ENCODE results near the gene ARHGEF28.
A peak's percentile ranks its signal among the peaks of the same experiment; 100 is the strongest.

Gene ARHGEF28

DNA sequence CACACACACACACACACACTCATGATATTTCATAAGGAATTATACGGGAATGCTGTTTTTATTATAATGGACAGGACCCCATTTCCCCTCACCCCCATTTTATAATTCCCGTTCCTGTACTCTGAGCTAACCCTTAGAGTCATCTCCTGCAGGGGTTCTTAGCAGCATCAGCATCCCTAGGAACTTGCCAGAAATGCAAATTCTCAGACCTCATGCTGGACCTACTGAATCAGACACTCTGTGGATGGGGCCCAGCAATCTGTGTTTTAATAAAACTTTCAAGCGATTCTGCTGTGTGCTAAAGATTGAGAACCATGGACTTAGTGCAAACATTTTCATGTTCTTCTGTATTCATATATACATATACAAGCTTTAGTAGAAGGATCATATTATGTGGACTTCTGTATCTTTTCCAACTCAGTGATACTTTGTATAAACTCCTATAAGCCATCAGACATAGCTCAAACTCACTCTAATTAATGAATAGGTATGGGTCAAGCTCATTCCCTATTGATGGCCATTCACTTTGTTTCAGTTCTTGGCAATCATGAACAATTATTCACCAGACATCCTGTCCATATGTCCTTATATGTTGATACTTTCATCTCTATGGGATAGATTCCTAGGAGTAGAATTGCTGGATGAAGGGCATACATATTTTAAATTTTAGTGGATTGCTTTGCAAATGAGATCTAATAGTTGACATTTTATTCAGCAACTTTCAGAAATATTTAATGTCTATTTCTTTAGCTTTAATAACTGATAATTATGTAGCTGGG is 65.5 kb downstream of the ARHGEF28 start:
- 100% methylated on average over 2 of the region's 3 CpGs for WGBS
- Histone ChIP-seq H3K18ac (ENCODE audit: low read depth in 1 of 2, low read length in 2 of 2) (peak overlapping the region in 1 of 2 experiments; percentile 21), H3K9ac (ENCODE audit: low read length) (no peak overlapping the region), H3K14ac (ENCODE audit: low read length in 2 of 2) (no peak overlapping the region), H3K4me2 (ENCODE audit: low read length, poor library complexity, severe bottlenecking) (no peak overlapping the region), H2BK120ac (ENCODE audit: low read depth, low read length) (no peak overlapping the region), H2BK12ac (ENCODE audit: low read length in 2 of 2) (no peak overlapping the region), H3K4me1 (ENCODE audit: control insufficient read depth, insufficient read depth, low read depth, low read length) (peaks cover 11% of the 10 kb centered on the region), H4K91ac (ENCODE audit: low read length) (no peak overlapping the region), H3K79me1 (replicated peaks; ENCODE audit: low read length, poor library complexity, severe bottlenecking) (peaks cover 10% of the 10 kb centered on the region), H3K4me3 (ENCODE audit: insufficient read depth in 1 of 2, low read depth in 1 of 2, low read length in 2 of 2) (no peak overlapping the region), H3K23ac (ENCODE audit: low read length in 2 of 2) (no peak overlapping the region), H2AK5ac (ENCODE audit: low read length, severe bottlenecking) (peak overlapping the region; percentile 54), H2AFZ (ENCODE audit: low read depth, low read length) (no peak overlapping the region), H3K27ac (ENCODE audit: low read length, poor library complexity, severe bottlenecking) (peak overlapping the region; percentile 57), H3K9me3 (ENCODE audit: control insufficient read depth, low read length) (no peaks in the 10 kb centered on the region), H2BK15ac (ENCODE audit: low read depth, poor library complexity, severe bottlenecking) (no peak overlapping the region), H3K4ac (ENCODE audit: low read depth in 1 of 2, low read length in 2 of 2) (no peak overlapping the region), H2BK5ac (ENCODE audit: low read depth, low read length, poor library complexity, severe bottlenecking) (peak overlapping the region; percentile 24), H4K8ac (ENCODE audit: low read length) (no peak overlapping the region), H3K36me3 (ENCODE audit: control insufficient read depth in 1 of 2, insufficient read depth in 2 of 2, low read depth in 1 of 2, low read length in 2 of 2) (peaks cover 0 to 3% of the 10 kb centered on the region in 2 experiments), H3K27me3 (ENCODE audit: control insufficient read depth in 1 of 2, insufficient read depth in 1 of 2, low read length in 2 of 2) (no peaks in the 10 kb centered on the region)
- DNase-seq: no peak

DNA sequence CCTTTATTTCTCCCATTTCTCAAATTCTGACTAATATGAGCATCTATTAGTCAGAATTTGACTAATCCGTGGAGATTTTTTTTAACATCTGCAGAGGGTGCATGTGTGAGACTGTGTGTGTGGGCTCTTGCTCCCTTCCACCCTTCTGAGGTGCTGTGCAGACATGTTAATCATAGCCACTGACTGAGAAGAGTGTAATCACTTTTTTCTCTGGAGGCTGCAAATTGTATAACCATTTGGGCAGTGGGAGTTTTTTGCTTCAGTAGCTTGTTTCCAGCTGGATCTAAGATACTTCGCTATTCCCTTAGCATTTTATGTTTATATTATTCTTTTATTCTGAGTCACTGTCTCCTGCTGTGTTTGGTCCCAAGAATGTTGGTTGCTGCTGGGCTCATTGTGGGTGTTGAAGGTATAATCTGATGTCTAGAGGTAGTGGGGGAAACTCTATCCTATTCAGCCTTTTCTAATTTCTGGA is 66.2 kb downstream of the ARHGEF28 start:
- Histone ChIP-seq H3K27ac (ENCODE audit: low read length, poor library complexity, severe bottlenecking) (peak overlapping the region; percentile 81), H3K4me1 (ENCODE audit: control insufficient read depth, insufficient read depth, low read depth, low read length) (peaks cover 11% of the 10 kb centered on the region), H3K23ac (ENCODE audit: low read length in 2 of 2) (no peak overlapping the region), H3K4me3 (ENCODE audit: insufficient read depth in 1 of 2, low read depth in 1 of 2, low read length in 2 of 2) (no peak overlapping the region), H2AK5ac (ENCODE audit: low read length, severe bottlenecking) (no peak overlapping the region), H3K4me2 (ENCODE audit: low read length, poor library complexity, severe bottlenecking) (no peak overlapping the region), H3K36me3 (ENCODE audit: control insufficient read depth in 1 of 2, insufficient read depth in 2 of 2, low read depth in 1 of 2, low read length in 2 of 2) (peaks cover 0 to 3% of the 10 kb centered on the region in 2 experiments), H3K27me3 (ENCODE audit: control insufficient read depth in 1 of 2, insufficient read depth in 1 of 2, low read length in 2 of 2) (no peaks in the 10 kb centered on the region), H2BK120ac (ENCODE audit: low read depth, low read length) (no peak overlapping the region), H3K79me1 (replicated peaks; ENCODE audit: low read length, poor library complexity, severe bottlenecking) (peaks cover 10% of the 10 kb centered on the region), H2BK5ac (ENCODE audit: low read depth, low read length, poor library complexity, severe bottlenecking) (no peak overlapping the region), H2BK15ac (ENCODE audit: low read depth, poor library complexity, severe bottlenecking) (no peak overlapping the region), H4K91ac (ENCODE audit: low read length) (no peak overlapping the region), H3K9me3 (ENCODE audit: control insufficient read depth, low read length) (no peaks in the 10 kb centered on the region), H3K4ac (ENCODE audit: low read depth in 1 of 2, low read length in 2 of 2) (no peak overlapping the region), H3K14ac (ENCODE audit: low read length in 2 of 2) (no peak overlapping the region), H2BK12ac (ENCODE audit: low read length in 2 of 2) (no peak overlapping the region), H4K8ac (ENCODE audit: low read length) (no peak overlapping the region), H2AFZ (ENCODE audit: low read depth, low read length) (no peak overlapping the region), H3K9ac (ENCODE audit: low read length) (no peak overlapping the region), H3K18ac (ENCODE audit: low read depth in 1 of 2, low read length in 2 of 2) (peak overlapping the region in 1 of 2 experiments; percentile 55)
- DNase-seq: peak; percentile 55
- 25% methylated on average over 1 of the region's 2 CpGs for WGBS

DNA sequence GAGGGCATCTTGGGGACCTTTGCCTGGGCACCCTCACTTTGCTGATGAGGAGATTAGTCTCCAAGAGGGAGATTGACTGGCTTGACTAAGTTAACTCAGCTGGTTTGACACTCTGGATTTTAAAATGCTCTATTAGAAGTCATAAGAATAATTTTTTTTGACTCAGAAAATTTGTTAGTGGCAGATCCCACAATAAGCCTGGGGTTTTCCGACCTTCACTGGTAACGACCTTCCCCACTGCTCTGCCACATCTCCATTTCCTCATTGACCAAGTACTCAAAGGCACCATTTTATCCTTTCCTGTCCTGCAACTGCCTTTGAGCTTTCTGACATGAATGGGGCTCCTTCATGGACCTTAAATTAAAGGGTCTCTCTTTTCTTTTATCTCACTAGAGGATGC is 67.0 kb downstream of the ARHGEF28 start:
- Histone ChIP-seq H2AFZ (ENCODE audit: low read depth, low read length) (no peak overlapping the region), H3K27ac (ENCODE audit: low read length, poor library complexity, severe bottlenecking) (peak overlapping the region; percentile 81), H3K4me3 (ENCODE audit: insufficient read depth in 1 of 2, low read depth in 1 of 2, low read length in 2 of 2) (no peak overlapping the region), H3K9me3 (ENCODE audit: control insufficient read depth, low read length) (no peaks in the 10 kb centered on the region), H2BK5ac (ENCODE audit: low read depth, low read length, poor library complexity, severe bottlenecking) (no peak overlapping the region), H3K36me3 (ENCODE audit: control insufficient read depth in 1 of 2, insufficient read depth in 2 of 2, low read depth in 1 of 2, low read length in 2 of 2) (peaks cover 0 to 3% of the 10 kb centered on the region in 2 experiments), H3K79me1 (replicated peaks; ENCODE audit: low read length, poor library complexity, severe bottlenecking) (peaks cover 12% of the 10 kb centered on the region), H2BK120ac (ENCODE audit: low read depth, low read length) (no peak overlapping the region), H3K23ac (ENCODE audit: low read length in 2 of 2) (no peak overlapping the region), H3K4ac (ENCODE audit: low read depth in 1 of 2, low read length in 2 of 2) (peak overlapping the region in 1 of 2 experiments; percentile 32), H3K9ac (ENCODE audit: low read length) (no peak overlapping the region), H3K4me1 (ENCODE audit: control insufficient read depth, insufficient read depth, low read depth, low read length) (peaks cover 11% of the 10 kb centered on the region), H3K4me2 (ENCODE audit: low read length, poor library complexity, severe bottlenecking) (no peak overlapping the region), H2AK5ac (ENCODE audit: low read length, severe bottlenecking) (peak overlapping the region; percentile 97), H3K27me3 (ENCODE audit: control insufficient read depth in 1 of 2, insufficient read depth in 1 of 2, low read length in 2 of 2) (peaks cover 0 to 5% of the 10 kb centered on the region in 2 experiments), H3K14ac (ENCODE audit: low read length in 2 of 2) (peak overlapping the region in 1 of 2 experiments; percentile 53), H3K18ac (ENCODE audit: low read depth in 1 of 2, low read length in 2 of 2) (no peak overlapping the region), H2BK12ac (ENCODE audit: low read length in 2 of 2) (peak overlapping the region in 1 of 2 experiments; percentile 70), H4K91ac (ENCODE audit: low read length) (no peak overlapping the region), H4K8ac (ENCODE audit: low read length) (no peak overlapping the region), H2BK15ac (ENCODE audit: low read depth, poor library complexity, severe bottlenecking) (no peak overlapping the region)
- DNase-seq: no peak
- 100% methylated on average over 2 of the region's 2 CpGs for WGBS

DNA sequence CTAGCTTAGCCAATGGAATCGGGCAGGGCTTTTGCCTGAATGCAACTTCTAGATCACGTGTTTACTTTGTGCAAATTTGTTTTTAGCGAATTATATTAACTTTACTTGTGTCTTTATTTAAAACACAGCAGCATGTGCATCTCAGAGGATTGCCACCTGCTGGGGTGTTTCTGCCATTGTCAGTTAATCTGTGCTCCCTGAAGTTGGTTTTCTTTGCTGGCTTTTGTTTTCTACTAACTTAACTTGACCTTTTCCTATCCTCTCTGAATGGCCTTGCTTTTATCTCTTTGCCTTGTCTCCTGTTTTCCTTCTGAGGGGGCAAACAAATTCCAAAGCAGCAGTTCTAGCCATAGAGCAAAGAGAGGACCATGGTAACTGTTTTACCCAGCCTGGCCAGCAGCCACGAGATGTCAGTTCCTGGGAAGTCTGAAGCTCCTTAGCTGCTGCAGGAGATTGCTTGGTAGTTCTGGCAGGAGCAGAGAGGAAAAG is 67.6 kb downstream of the ARHGEF28 start:
- peak; percentile 42 for DNase-seq
- Histone ChIP-seq H3K4me2 (ENCODE audit: low read length, poor library complexity, severe bottlenecking) (no peak overlapping the region), H2AFZ (ENCODE audit: low read depth, low read length) (no peak overlapping the region), H3K36me3 (ENCODE audit: control insufficient read depth in 1 of 2, insufficient read depth in 2 of 2, low read depth in 1 of 2, low read length in 2 of 2) (peaks cover 0 to 2% of the 10 kb centered on the region in 2 experiments), H3K9me3 (ENCODE audit: control insufficient read depth, low read length) (no peaks in the 10 kb centered on the region), H4K91ac (ENCODE audit: low read length) (no peak overlapping the region), H3K9ac (ENCODE audit: low read length) (no peak overlapping the region), H3K23ac (ENCODE audit: low read length in 2 of 2) (no peak overlapping the region), H3K27me3 (ENCODE audit: control insufficient read depth in 1 of 2, insufficient read depth in 1 of 2, low read length in 2 of 2) (peaks cover 0 to 6% of the 10 kb centered on the region in 2 experiments), H2AK5ac (ENCODE audit: low read length, severe bottlenecking) (peak overlapping the region; percentile 50), H3K4me3 (ENCODE audit: insufficient read depth in 1 of 2, low read depth in 1 of 2, low read length in 2 of 2) (no peak overlapping the region), H2BK12ac (ENCODE audit: low read length in 2 of 2) (no peak overlapping the region), H2BK120ac (ENCODE audit: low read depth, low read length) (no peak overlapping the region), H3K14ac (ENCODE audit: low read length in 2 of 2) (no peak overlapping the region), H3K27ac (ENCODE audit: low read length, poor library complexity, severe bottlenecking) (peak overlapping the region; percentile 81), H4K8ac (ENCODE audit: low read length) (no peak overlapping the region), H3K18ac (ENCODE audit: low read depth in 1 of 2, low read length in 2 of 2) (no peak overlapping the region), H2BK5ac (ENCODE audit: low read depth, low read length, poor library complexity, severe bottlenecking) (no peak overlapping the region), H3K79me1 (replicated peaks; ENCODE audit: low read length, poor library complexity, severe bottlenecking) (peaks cover 12% of the 10 kb centered on the region), H3K4me1 (ENCODE audit: control insufficient read depth, insufficient read depth, low read depth, low read length) (peaks cover 12% of the 10 kb centered on the region), H2BK15ac (ENCODE audit: low read depth, poor library complexity, severe bottlenecking) (no peak overlapping the region), H3K4ac (ENCODE audit: low read depth in 1 of 2, low read length in 2 of 2) (no peak overlapping the region)
- 72% methylated on average over 4 of the region's 4 CpGs for WGBS

Data from mesenchymal stem cell (in vitro differentiated cells and primary cell).